D721Med (cell line): ENCODE results near the gene EEPD1.

Source experiments
- DNase-seq: peaks from one replicate; pipeline ENCODE4 v3.0.0; 2011; ENCODE audit warnings: low spot score; ENCODE audit not compliant: insufficient read length
- FAIRE-seq: peaks from 2 replicates; lab custom pipeline; 2011; peaks lifted over from hg19 to GRCh38; lab: Jason Lieb, UNC
- CTCF ChIP-seq: IDR thresholded peaks from 2 replicates; pipeline ENCODE4 v1.5.1; 2012; ENCODE audit warnings: mild to moderate bottlenecking, control low read depth; ENCODE audit not compliant: insufficient read depth; ENCODE audit errors: missing control alignments

Gene EEPD1

GRCh38 chr7:36309301-36309700 is 156.2 kb downstream of the EEPD1 start:
- no peak for TF ChIP-seq CTCF
- FAIRE-seq (no peak), DNase-seq (no peak)

- no peak for DNase-seq
- TF ChIP-seq CTCF: no peak
- FAIRE-seq: no peak
These were observed 156.7 kb downstream of the EEPD1 start for GRCh38 chr7:36309716-36310115.

- DNase-seq: no peak
- TF ChIP-seq CTCF: no peak
- FAIRE-seq: no peak
These were observed 157.8 kb downstream of the EEPD1 start for GRCh38 chr7:36310897-36311296.

- no peak for FAIRE-seq
- TF ChIP-seq CTCF: no peak
- DNase-seq: no peak
These were observed 158.5 kb downstream of the EEPD1 start for GRCh38 chr7:36311539-36311938.

GRCh38 chr7:36312064-36312914 is 159.2 kb downstream of the EEPD1 start:
- no peak for TF ChIP-seq CTCF
- FAIRE-seq (no peak), DNase-seq (no peak)

- TF ChIP-seq CTCF: no peak
- DNase-seq (no peak), FAIRE-seq (no peak)
These were observed 159.9 kb downstream of the EEPD1 start for GRCh38 chr7:36312915-36313334.

- TF ChIP-seq CTCF: no peak
- DNase-seq (no peak), FAIRE-seq (no peak)
These were observed 160.6 kb downstream of the EEPD1 start for GRCh38 chr7:36313607-36314006.
